ENCODE results near the gene SIDT2.

The SIDT2 gene

DNA sequence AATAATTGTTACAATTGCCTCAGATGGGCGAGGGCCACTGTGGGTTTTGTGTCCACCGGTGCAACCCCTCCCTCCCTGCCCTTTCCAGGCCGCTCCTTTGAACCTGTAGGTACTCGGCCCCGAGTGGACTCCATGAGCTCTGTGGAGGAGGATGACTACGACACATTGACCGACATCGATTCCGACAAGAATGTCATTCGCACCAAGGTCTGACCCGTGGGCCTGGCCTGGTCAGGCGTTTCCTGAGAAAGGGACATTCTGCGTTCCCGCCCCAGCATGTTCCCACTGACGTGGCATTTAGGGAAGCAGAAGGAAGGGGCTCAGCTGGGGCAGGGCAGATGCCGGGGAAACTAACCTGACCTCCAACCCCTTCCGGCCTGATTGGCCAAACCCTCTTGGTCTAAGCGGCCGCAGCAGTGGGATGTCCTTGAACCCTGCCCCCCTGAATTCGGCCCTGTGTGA, 10.1 kb downstream of the SIDT2 start:
- Histone ChIP-seq H2AFZ (ENCODE audit: low read length) (no peak overlapping the region), H3K9ac (ENCODE audit: low read length) (no peak overlapping the region), H3K4me3 (ENCODE audit: low read depth, low read length, poor library complexity, severe bottlenecking) (no peak overlapping the region), H3K9me2 (ENCODE audit: low read depth, low read length) (no peaks in the 10 kb centered on the region), H3K4me2 (ENCODE audit: low read length) (no peak overlapping the region), H3K79me2 (ENCODE audit: insufficient read depth, low read length) (no peaks in the 10 kb centered on the region), H3K36me3 (ENCODE audit: insufficient read depth, low read length) (peaks cover 16% of the 10 kb centered on the region; the same call in 1 of the 2 replicates), H4K20me1 (ENCODE audit: insufficient read depth, low read length) (no peaks in the 10 kb centered on the region), H3K9me3 (ENCODE audit: low read length) (no peaks in the 10 kb centered on the region), H3K27me3 (ENCODE audit: insufficient read depth, low read length) (no peaks in the 10 kb centered on the region), H3K27ac (ENCODE audit: low read depth, low read length, poor library complexity, severe bottlenecking) (no peak overlapping the region), H3F3A (ENCODE audit: insufficient read depth, low read length) (no peaks in the 10 kb centered on the region), H3K4me1 (ENCODE audit: insufficient read depth, low read length, severe bottlenecking) (peaks cover 13% of the 10 kb centered on the region)
- TF ChIP-seq CTCF (IDR thresholded peaks at IDR 0.05; ENCODE audit: low read length) (no peak), EZH2 (IDR thresholded peaks at IDR 0.05; ENCODE audit: borderline replicate concordance, low read length) (no peak)

DNA sequence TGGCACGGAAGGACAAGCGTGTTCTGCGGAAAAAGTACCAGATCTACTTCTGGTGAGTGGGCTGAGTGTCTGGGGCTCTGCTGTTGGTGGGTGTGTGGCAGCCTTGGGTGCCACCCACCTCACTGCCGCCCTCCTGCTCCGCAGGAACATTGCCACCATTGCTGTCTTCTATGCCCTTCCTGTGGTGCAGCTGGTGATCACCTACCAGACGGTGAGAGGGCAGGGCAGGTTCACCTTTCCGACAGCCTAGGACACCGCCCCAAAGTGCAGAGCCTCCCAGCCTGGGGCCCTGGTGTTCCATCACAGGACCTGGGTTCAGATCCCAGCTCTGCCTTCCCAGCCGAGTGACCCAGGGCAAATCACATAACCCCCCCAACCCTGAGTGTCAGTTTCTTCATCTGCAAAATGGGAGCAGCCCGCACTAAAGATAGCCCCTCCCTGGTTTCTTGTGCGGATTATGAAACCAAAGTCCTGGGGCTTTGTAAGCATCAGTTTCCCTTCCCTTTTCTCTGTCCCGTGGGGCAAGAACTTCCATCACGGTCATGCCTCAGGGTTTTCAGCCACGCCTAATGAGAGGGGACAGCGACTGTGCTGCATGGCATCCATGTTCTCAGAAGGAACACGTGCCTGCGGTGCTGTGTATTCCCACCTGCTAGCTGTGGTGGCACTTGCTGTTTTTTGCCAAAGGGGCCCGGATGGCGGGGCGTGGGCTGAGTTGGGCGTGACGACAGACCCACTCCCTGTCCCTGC, 10.8 kb downstream of the SIDT2 start:
- peak overlapping the region; percentile 55 for H3K27ac ChIP-seq (ENCODE audit: low read depth, low read length, poor library complexity, severe bottlenecking)
- H3K27me3 ChIP-seq (ENCODE audit: insufficient read depth, low read length), result no peaks in the 10 kb centered on the region
- no peaks in the 10 kb centered on the region for H3F3A ChIP-seq (ENCODE audit: insufficient read depth, low read length)
- peaks cover 16% of the 10 kb centered on the region; the same call in 1 of the 2 replicates for H3K36me3 ChIP-seq (ENCODE audit: insufficient read depth, low read length)
- no peaks in the 10 kb centered on the region for H3K9me2 ChIP-seq (ENCODE audit: low read depth, low read length)
- H3K4me2 ChIP-seq (ENCODE audit: low read length), result peak overlapping the region; percentile 23; the same call in 1 of the 2 replicates
- no peaks in the 10 kb centered on the region for H4K20me1 ChIP-seq (ENCODE audit: insufficient read depth, low read length)
- H3K79me2 ChIP-seq (ENCODE audit: insufficient read depth, low read length), result no peaks in the 10 kb centered on the region
- H2AFZ ChIP-seq (ENCODE audit: low read length), result no peak overlapping the region
- no peak overlapping the region for H3K4me3 ChIP-seq (ENCODE audit: low read depth, low read length, poor library complexity, severe bottlenecking)
- peaks cover 13% of the 10 kb centered on the region for H3K4me1 ChIP-seq (ENCODE audit: insufficient read depth, low read length, severe bottlenecking)
- H3K9ac ChIP-seq (ENCODE audit: low read length), result peak overlapping the region; percentile 27; the same call in 1 of the 2 replicates
- TF ChIP-seq CTCF (IDR thresholded peaks at IDR 0.05; ENCODE audit: low read length) (no peak), EZH2 (IDR thresholded peaks at IDR 0.05; ENCODE audit: borderline replicate concordance, low read length) (no peak)
- H3K9me3 ChIP-seq (ENCODE audit: low read length), result no peaks in the 10 kb centered on the region

- Histone ChIP-seq H3K9ac (ENCODE audit: low read length) (peak overlapping the region; percentile 27; the same call in 1 of the 2 replicates), H3F3A (ENCODE audit: insufficient read depth, low read length) (no peaks in the 10 kb centered on the region), H3K27ac (ENCODE audit: low read depth, low read length, poor library complexity, severe bottlenecking) (peak overlapping the region; percentile 55), H2AFZ (ENCODE audit: low read length) (no peak overlapping the region), H3K4me2 (ENCODE audit: low read length) (peak overlapping the region; percentile 23; the same call in 1 of the 2 replicates), H3K9me3 (ENCODE audit: low read length) (no peaks in the 10 kb centered on the region), H3K27me3 (ENCODE audit: insufficient read depth, low read length) (no peaks in the 10 kb centered on the region), H3K4me1 (ENCODE audit: insufficient read depth, low read length, severe bottlenecking) (peaks cover 13% of the 10 kb centered on the region), H4K20me1 (ENCODE audit: insufficient read depth, low read length) (no peaks in the 10 kb centered on the region), H3K4me3 (ENCODE audit: low read depth, low read length, poor library complexity, severe bottlenecking) (no peak overlapping the region), H3K9me2 (ENCODE audit: low read depth, low read length) (no peaks in the 10 kb centered on the region), H3K79me2 (ENCODE audit: insufficient read depth, low read length) (no peaks in the 10 kb centered on the region), H3K36me3 (ENCODE audit: insufficient read depth, low read length) (peaks cover 16% of the 10 kb centered on the region; the same call in 1 of the 2 replicates)
- TF ChIP-seq CTCF (IDR thresholded peaks at IDR 0.05; ENCODE audit: low read length), result no peak
Measured at GRCh38 chr11:117189941-117190544, 11.5 kb downstream of the SIDT2 start.

Measured in OCI-LY1 (cell line).